Measurements from ENCODE around the gene PRR20B.
"Not testable (repeated sequence)": the region's sequence is repeated elsewhere in the genome, so short reads cannot be mapped to it uniquely, and the experiment has no call there.

The PRR20B gene

DNA sequence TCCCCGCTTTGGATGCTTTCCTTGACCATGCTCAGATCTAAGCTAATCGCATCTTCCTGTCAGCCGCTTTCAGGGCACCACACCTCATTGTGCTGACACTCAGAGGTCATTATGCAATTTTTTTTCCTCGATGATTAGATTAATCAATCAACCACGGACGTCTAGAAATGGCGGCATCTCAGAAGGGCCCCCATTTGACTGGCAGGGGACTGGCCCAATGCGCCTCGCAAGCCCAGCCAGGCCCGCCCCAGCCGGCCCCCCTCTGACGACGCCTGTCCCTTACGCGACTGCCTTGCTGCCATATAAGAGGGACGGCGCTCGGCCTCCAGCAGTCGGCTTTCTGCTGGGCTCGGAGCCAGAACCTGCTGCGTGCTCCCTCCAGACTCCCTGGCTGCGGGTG lies at the start of gene PRR20B:
PRR20B (plus strand) TSS at position 301 of the 400 bp plus-strand sequence. CDS start 387 bp downstream, outside the sequence.
- not testable (repeated sequence) for DNase-seq

DNA sequence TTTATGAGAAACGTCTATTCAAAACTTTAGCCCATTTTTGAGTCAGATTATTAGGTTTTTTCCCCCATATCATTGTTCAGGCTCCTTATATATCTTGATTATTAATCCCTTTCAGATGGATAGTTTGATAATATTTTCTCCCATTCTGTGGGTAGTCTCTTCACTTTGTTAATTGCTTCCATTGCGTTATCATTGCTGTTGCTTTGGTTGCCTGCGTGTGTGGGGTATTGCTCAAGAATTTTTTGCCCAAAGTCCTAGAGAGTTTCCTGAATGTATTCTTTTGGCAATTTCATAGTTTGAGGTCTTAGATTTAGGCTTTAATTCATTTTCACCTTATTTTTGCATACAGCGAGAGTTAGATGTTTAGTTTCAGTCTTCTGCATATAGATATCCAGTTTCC lies 32.3 kb upstream of the PRR20B start:
- no peak for DNase-seq

DNA sequence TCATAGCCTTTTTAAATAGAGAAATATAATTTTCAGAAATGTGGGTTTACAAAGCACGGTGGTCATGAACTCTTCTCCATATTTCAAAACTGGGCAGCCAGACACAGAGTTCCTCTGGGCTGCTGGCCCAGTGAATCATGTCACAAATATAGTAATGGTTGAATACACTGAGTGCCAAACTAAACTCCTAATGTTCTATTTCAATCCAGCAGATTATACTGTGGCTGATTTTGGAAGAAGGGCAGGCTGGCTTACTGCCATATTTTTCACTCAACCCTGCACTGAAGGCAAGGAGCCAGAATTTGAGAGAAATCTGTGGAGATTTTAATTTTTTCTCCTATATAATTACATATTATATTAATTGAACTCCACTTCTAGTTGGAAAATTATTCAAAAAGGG lies 23.6 kb upstream of the PRR20B start:
- DNase-seq, result no peak

DNA sequence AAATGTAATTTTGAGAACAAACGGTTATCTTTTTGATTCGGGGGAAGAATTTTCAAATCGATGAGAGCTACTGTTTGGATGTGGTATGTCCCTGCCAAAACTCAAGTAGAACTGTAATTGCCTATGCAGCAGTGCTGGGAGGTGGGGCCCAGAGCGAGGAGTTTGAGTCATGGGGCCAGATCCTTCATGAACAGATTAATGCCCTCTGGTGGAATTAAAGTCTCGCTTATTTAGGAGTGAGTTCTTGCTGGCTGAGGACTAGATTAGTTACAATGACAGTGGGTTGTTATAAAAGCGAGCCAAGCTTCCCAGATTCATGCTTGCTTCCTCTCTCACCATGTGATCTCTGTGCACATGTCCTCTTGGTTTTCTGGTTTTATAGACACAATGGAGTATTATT lies 18.4 kb upstream of the PRR20B start:
- DNase-seq, result no peak

DNA sequence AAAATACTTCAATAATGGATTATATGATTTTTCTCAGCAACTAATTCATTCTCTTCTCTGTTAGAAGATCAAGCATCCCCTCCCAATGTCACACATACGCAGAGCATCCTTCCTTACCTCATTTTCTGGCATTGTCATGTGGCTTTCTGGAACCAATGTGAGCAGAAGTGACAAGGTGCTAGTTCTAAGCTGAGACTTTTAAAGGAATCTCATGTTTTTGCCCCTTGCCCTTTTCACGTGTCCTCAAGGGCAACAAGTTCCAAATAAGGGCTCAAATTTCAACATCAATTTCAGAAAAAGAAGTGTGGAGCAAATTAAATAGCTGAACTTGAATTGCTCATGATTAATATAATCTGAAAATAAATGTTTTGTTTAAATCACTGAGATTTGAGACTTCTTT lies 11.2 kb upstream of the PRR20B start:
- no peak for DNase-seq

DNA sequence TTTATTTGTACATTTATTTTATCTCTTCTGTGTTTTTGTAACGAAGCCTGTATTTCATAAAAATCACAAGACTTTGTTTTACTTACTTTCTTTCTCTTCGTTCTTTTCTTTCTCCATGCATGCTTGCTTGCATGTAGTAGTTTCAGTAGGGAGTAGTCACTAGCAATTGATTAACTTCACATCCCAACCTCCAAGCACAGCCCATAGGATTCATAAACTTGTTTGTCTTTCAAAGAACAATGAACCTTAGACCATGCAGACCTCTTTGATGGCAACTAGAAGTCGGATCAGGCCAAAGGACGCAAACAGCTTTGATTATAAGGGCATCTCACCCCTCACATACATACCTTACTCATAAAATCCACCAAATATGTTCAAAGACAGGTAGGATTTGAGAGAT lies 9.7 kb upstream of the PRR20B start:
- DNase-seq, result no peak

DNA sequence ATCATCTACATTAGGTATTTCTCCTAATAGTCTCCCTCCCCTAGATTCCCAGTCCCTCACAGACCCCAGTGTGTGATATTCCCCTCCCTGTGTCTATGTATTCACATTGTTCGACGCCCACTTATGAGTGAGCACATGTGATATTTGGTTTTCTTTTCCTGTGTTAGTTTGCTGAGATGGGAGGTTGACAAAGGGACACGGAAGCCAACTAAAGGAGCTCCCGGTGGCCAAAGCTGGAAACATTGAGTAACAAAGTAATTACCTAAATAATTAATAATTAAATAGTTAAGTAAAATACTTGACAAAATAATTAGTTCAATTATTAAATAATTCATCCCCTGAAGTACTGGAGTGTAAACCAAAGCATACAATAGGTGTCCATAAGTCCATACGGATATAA lies 8.3 kb upstream of the PRR20B start:
- no peak for DNase-seq

DNA sequence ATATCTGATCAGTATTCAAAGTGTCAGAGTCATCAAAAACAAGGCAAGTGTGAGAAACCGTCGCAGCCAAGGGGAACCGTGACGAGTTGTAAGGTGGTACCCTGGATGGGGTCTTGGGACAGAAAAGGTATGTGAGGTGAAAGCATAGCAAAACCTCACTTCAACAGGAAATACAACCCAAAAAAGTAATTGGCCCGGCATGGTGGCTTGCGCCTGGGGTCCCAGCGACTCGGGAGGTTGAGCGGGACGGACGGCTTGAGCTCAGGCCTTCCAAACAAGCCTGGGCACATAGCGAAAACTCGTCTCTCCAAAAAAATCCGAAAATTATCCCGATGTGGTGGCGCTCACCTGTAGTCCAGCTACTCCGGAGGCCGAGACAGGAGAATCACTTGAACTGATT lies 7.5 kb upstream of the PRR20B start:
- not testable (repeated sequence) for DNase-seq

DNA sequence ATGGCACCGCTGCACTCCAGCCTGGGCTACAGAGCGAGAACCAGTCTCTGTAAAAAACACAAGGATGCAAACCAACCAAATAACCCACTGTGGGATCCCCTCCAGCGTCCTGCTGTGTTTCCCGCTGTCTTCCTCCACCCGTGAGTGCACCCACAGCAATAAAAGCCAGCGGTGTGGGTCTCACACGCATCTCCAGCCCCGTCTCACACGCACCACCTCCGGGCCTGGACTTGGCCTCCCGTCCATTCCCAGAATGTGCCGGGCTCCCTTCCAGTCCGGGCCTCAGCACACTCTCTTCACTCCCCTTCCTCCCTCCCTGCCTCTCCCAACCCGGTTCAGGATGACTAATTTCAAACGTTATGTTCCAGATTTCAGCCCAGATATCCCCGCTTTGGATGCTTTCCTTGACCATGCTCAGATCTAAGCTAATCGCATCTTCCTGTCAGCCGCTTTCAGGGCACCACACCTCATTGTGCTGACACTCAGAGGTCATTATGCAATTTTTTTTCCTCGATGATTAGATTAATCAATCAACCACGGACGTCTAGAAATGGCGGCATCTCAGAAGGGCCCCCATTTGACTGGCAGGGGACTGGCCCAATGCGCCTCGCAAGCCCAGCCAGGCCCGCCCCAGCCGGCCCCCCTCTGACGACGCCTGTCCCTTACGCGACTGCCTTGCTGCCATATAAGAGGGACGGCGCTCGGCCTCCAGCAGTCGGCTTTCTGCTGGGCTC lies 6.9 kb upstream of the PRR20B start, which contains the start of gene PRR20A:
PRR20A (plus strand) TSS at position 684 of the 734 bp plus-strand sequence. CDS start 387 bp downstream, outside the sequence.
- DNase-seq, result not testable (repeated sequence)

DNA sequence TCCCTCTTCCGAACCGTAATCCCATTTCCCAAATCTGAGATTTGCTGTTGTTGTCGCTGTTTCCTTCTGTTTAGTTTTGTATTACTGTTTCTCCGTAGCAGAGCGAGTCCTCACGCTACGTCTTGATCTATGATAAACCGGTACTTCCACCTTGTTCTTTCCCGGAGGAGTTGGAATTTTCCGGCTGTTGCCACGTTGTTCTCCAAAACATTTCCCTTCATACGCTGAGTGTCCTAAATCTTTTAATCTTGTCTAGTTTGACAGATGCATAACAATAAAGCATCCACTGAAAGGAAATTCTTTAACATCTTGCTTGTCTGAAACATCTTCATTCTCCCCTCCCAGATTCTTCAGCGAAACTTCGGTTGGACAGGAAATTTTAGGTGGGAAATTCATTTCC lies 818 bp downstream of the PRR20B start:
- not testable (repeated sequence) for DNase-seq

DNA sequence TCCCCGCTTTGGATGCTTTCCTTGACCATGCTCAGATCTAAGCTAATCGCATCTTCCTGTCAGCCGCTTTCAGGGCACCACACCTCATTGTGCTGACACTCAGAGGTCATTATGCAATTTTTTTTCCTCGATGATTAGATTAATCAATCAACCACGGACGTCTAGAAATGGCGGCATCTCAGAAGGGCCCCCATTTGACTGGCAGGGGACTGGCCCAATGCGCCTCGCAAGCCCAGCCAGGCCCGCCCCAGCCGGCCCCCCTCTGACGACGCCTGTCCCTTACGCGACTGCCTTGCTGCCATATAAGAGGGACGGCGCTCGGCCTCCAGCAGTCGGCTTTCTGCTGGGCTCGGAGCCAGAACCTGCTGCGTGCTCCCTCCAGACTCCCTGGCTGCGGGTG lies 6.5 kb downstream of the PRR20B start, which contains the start of gene PRR20C:
PRR20C (plus strand) TSS at position 301 of the 400 bp plus-strand sequence. CDS start 387 bp downstream, outside the sequence.
- DNase-seq, result not testable (repeated sequence)

DNA sequence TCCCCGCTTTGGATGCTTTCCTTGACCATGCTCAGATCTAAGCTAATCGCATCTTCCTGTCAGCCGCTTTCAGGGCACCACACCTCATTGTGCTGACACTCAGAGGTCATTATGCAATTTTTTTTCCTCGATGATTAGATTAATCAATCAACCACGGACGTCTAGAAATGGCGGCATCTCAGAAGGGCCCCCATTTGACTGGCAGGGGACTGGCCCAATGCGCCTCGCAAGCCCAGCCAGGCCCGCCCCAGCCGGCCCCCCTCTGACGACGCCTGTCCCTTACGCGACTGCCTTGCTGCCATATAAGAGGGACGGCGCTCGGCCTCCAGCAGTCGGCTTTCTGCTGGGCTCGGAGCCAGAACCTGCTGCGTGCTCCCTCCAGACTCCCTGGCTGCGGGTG lies 13.0 kb downstream of the PRR20B start, which contains the start of gene PRR20D:
PRR20D (plus strand) TSS at position 301 of the 400 bp plus-strand sequence. CDS start 387 bp downstream, outside the sequence.
- DNase-seq, result not testable (repeated sequence)

DNA sequence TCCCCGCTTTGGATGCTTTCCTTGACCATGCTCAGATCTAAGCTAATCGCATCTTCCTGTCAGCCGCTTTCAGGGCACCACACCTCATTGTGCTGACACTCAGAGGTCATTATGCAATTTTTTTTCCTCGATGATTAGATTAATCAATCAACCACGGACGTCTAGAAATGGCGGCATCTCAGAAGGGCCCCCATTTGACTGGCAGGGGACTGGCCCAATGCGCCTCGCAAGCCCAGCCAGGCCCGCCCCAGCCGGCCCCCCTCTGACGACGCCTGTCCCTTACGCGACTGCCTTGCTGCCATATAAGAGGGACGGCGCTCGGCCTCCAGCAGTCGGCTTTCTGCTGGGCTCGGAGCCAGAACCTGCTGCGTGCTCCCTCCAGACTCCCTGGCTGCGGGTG lies 19.6 kb downstream of the PRR20B start, which contains the start of gene PRR20E:
PRR20E (plus strand) TSS at position 301 of the 400 bp plus-strand sequence. CDS start 387 bp downstream, outside the sequence.
- DNase-seq, result not testable (repeated sequence)

DNA sequence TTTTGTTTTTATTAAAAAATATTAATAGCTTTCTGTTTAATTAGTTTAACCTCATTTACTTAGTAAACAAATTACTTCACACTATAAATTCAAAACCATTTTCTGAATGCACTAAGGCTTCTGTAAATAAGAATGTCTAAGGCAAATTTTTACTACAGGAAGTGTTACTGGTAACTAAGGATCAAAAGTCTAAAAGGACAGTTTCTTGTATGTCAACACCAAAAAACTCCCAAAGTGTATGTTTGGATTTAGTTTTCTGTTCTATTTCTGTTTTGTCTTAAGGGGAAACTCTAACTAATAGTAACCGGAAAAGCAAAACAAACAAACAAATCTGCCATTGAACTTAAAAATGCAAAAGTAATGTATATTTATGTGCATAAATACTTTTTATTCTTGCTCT lies 44.4 kb downstream of the PRR20B start:
- DNase-seq, result no peak

Measured in NCI-H1436 (cell line).